ENCODE measurements around the gene AOPEP. TPM values are rescaled to one million over a fixed set of nuclear protein-coding genes. Genes with fewer than 3 reads are reported as not detected.
A peak's percentile ranks its signal among the peaks of the same experiment; 100 is the strongest.

Gene AOPEP
- total RNA-seq, 1 experiment from 2014 or later, result 36.4 TPM

DNA sequence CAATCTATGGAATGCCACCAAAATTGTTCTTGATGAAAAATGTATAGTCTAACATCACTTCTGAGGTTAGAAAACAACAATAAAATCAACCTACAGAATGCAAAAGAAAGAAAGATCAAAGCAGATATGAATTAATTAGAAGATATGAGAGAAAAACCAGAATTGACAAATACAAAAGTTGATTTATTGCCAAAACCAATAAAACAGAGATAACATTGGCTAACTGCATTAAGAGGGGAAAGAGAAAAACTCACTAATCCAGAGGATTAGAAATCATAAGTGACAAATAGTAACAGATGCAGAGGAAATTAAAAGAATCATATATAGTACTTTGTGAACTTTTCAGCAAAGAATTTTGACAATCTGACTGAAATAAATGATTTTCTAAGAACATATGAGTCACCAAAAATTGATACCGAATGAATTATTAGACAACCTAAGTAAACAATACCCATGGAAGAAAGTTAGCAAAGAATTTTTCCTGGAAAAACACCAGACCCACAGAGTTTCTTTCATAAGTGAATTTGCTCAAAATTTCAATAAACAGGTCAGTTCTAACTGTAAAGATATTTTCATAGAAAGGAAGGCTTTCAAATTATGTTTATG, 167.7 kb downstream of the AOPEP start:
- no peak for ATAC-seq
- CTCF ChIA-PET, result no interaction called here
- POLR2A ChIA-PET, result no interaction called here
- H3K27me3 ChIP-seq (ENCODE audit: control insufficient read depth, insufficient read depth, low read length), result no peaks in the 10 kb centered on the region
- BruUV-seq (replicated peaks), result TSS peak; percentile 38
- intact Hi-C loops (cut with micrococcal nuclease; ENCODE audit: unreplicated experiment) (no loop called here), in situ Hi-C loops (cut with HindIII; ENCODE audit: low pct_unique_long_range_greater_than_20kb, low sequenced_read_pairs) (no loop called here)
- H3K36me3 ChIP-seq (ENCODE audit: control insufficient read depth, insufficient read depth, low read length), result no peaks in the 10 kb centered on the region
- H3K9me3 ChIP-seq (ENCODE audit: control insufficient read depth, insufficient read depth, low read depth, low read length), result peaks cover 12% of the 10 kb centered on the region; the same call in 1 of the 2 replicates
- no peak overlapping the region for H3K4me3 ChIP-seq (ENCODE audit: low read depth in 2 of 2, low read length in 2 of 2)
- H3K4me1 ChIP-seq (ENCODE audit: control insufficient read depth, insufficient read depth, low read length), result no peaks in the 10 kb centered on the region; the same call in 1 of the 2 replicates
- TF ChIP-seq, protein P1, sequence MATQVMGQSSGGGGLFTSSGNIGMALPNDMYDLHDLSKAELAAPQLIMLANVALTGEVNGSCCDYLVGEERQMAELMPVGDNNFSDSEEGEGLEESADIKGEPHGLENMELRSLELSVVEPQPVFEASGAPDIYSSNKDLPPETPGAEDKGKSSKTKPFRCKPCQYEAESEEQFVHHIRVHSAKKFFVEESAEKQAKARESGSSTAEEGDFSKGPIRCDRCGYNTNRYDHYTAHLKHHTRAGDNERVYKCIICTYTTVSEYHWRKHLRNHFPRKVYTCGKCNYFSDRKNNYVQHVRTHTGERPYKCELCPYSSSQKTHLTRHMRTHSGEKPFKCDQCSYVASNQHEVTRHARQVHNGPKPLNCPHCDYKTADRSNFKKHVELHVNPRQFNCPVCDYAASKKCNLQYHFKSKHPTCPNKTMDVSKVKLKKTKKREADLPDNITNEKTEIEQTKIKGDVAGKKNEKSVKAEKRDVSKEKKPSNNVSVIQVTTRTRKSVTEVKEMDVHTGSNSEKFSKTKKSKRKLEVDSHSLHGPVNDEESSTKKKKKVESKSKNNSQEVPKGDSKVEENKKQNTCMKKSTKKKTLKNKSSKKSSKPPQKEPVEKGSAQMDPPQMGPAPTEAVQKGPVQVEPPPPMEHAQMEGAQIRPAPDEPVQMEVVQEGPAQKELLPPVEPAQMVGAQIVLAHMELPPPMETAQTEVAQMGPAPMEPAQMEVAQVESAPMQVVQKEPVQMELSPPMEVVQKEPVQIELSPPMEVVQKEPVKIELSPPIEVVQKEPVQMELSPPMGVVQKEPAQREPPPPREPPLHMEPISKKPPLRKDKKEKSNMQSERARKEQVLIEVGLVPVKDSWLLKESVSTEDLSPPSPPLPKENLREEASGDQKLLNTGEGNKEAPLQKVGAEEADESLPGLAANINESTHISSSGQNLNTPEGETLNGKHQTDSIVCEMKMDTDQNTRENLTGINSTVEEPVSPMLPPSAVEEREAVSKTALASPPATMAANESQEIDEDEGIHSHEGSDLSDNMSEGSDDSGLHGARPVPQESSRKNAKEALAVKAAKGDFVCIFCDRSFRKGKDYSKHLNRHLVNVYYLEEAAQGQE (IDR thresholded peaks at IDR 0.05; ENCODE audit: insufficient read depth in 1 of 2, low read depth in 2 of 2, low read length in 1 of 2), result no peak
- TF ChIP-seq, protein P2, sequence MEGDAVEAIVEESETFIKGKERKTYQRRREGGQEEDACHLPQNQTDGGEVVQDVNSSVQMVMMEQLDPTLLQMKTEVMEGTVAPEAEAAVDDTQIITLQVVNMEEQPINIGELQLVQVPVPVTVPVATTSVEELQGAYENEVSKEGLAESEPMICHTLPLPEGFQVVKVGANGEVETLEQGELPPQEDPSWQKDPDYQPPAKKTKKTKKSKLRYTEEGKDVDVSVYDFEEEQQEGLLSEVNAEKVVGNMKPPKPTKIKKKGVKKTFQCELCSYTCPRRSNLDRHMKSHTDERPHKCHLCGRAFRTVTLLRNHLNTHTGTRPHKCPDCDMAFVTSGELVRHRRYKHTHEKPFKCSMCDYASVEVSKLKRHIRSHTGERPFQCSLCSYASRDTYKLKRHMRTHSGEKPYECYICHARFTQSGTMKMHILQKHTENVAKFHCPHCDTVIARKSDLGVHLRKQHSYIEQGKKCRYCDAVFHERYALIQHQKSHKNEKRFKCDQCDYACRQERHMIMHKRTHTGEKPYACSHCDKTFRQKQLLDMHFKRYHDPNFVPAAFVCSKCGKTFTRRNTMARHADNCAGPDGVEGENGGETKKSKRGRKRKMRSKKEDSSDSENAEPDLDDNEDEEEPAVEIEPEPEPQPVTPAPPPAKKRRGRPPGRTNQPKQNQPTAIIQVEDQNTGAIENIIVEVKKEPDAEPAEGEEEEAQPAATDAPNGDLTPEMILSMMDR (IDR thresholded peaks at IDR 0.05), result no peak
- no peak for TF ChIP-seq TCF7L2 (IDR thresholded peaks at IDR 0.05; ENCODE audit: low read depth, low read length)
- no peak for TF ChIP-seq SIN3A (IDR thresholded peaks at IDR 0.05; ENCODE audit: borderline replicate concordance, insufficient read depth, low read depth, low read length)
- no peak for TF ChIP-seq POLR2AphosphoS5 (IDR thresholded peaks at IDR 0.05; ENCODE audit: low read depth, low read length)
- DNase-seq (ENCODE audit: low read depth, low spot score), result no peak
- H3K27ac ChIP-seq (ENCODE audit: low read length), result no peak overlapping the region; the same call in 1 of the 2 replicates

DNA sequence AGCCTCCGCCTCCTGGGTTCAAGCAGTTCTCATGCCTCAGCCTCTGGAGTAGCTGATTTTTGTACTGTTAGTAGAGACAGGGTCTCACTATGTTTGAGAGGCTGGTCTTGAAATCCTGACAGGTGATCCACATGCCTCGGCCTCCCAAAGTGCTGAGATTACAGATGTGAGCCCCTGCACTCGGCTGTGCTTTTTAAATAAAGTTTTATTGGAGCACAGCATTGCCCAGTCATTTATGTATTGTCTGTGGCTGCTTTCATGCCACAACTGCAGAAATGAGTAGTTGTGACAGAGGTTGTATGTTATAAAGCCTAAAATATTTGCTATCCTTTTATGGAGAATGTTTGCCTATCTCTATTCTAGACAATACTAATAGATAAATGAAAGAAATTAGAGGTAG, 169.2 kb downstream of the AOPEP start:
- in situ Hi-C loops (cut with HindIII; ENCODE audit: low pct_unique_long_range_greater_than_20kb, low sequenced_read_pairs), result no loop called here
- no peak for ATAC-seq
- H3K9me3 ChIP-seq (ENCODE audit: control insufficient read depth, insufficient read depth, low read depth, low read length), result peaks cover 9% of the 10 kb centered on the region; the same call in 1 of the 2 replicates
- no peak overlapping the region for H3K4me3 ChIP-seq (ENCODE audit: low read depth in 2 of 2, low read length in 2 of 2)
- H3K4me1 ChIP-seq (ENCODE audit: control insufficient read depth, insufficient read depth, low read length), result no peaks in the 10 kb centered on the region; the same call in 1 of the 2 replicates
- CTCF ChIA-PET, result interaction anchor here (0.7 kb wide), 1 partner anchor 344 kb away, joined by 4 read pairs; no protein-coding TSS in a partner anchor
- intact Hi-C loops (cut with micrococcal nuclease; ENCODE audit: unreplicated experiment), result no loop called here
- POLR2A ChIA-PET, result no interaction called here
- no peaks in the 10 kb centered on the region for H3K27me3 ChIP-seq (ENCODE audit: control insufficient read depth, insufficient read depth, low read length)
- BruUV-seq (replicated peaks), result no TSS peak
- no peak for DNase-seq (ENCODE audit: low read depth, low spot score)
- TF ChIP-seq TCF7L2 (IDR thresholded peaks at IDR 0.05; ENCODE audit: low read depth, low read length) (no peak), SIN3A (IDR thresholded peaks at IDR 0.05; ENCODE audit: borderline replicate concordance, insufficient read depth, low read depth, low read length) (no peak), POLR2AphosphoS5 (IDR thresholded peaks at IDR 0.05; ENCODE audit: low read depth, low read length) (no peak)
- TF ChIP-seq, protein P1 (IDR thresholded peaks at IDR 0.05; ENCODE audit: insufficient read depth in 1 of 2, low read depth in 2 of 2, low read length in 1 of 2), result no peak
- TF ChIP-seq, protein P2 (IDR thresholded peaks at IDR 0.05), result no peak
- H3K27ac ChIP-seq (ENCODE audit: low read length), result peak overlapping the region; percentile 17; the same call in 1 of the 2 replicates
- no peaks in the 10 kb centered on the region for H3K36me3 ChIP-seq (ENCODE audit: control insufficient read depth, insufficient read depth, low read length)

All from Panc1 (cell line).